HepG2 (cell line): ENCODE results near the gene KCND3. TPM values are rescaled to one million over a fixed set of nuclear protein-coding genes. Genes with fewer than 3 reads are reported as not detected.

Experiments
- CAMTA2 ChIP-seq: sonication (generic); formaldehyde crosslinking; IDR thresholded peaks from 2 replicates; pipeline ENCODE4 v1.4.0; 2020; ENCODE audit warnings: mild to moderate bottlenecking, missing genetic modification reagents, borderline replicate concordance
- DZIP1 ChIP-seq: sonication (generic); formaldehyde crosslinking; IDR thresholded peaks from 2 replicates; pipeline ENCODE4 v1.5.0; 2020; ENCODE audit warnings: mild to moderate bottlenecking, missing genetic modification reagents
- FOXO1 ChIP-seq: sonication (generic); formaldehyde crosslinking; IDR thresholded peaks from 2 replicates; pipeline ENCODE4 v1.4.0; 2020; ENCODE audit warnings: missing genetic modification reagents
- MTA1 ChIP-seq: sonication (generic); formaldehyde crosslinking; IDR thresholded peaks from 2 replicates; pipeline ENCODE4 v1.4.0; 2020; ENCODE audit warnings: missing genetic modification reagents, mild to moderate bottlenecking, borderline replicate concordance
- NFIC ChIP-seq: IDR thresholded peaks from 2 replicates; pipeline ENCODE4 v1.6.1; 2012; ENCODE audit warnings: mild to moderate bottlenecking, low read length, inconsistent platforms
- PATZ1 ChIP-seq: sonication (generic); formaldehyde crosslinking; IDR thresholded peaks from 2 replicates; pipeline ENCODE4 v1.4.0; 2020; ENCODE audit warnings: missing genetic modification reagents
- PAXIP1 ChIP-seq: sonication (generic); formaldehyde crosslinking; conservative IDR thresholded peaks from 2 replicates; pipeline ENCODE4 v1.4.0; 2020; ENCODE audit warnings: mild to moderate bottlenecking, missing genetic modification reagents, moderate library complexity
- PRPF4 ChIP-seq: fragments of 200-400 bp; formaldehyde crosslinking; IDR thresholded peaks from 2 replicates; pipeline ENCODE4 v1.6.1; 2016; ENCODE audit warnings: low read length, low read depth; ENCODE audit not compliant: poor library complexity, severe bottlenecking
- TMF1 ChIP-seq: sonication (generic); formaldehyde crosslinking; IDR thresholded peaks from 2 replicates; pipeline ENCODE4 v1.8.1; 2022; ENCODE audit warnings: low read depth, missing genetic modification reagents
- ZBTB7B ChIP-seq: sonication (generic); formaldehyde crosslinking; IDR thresholded peaks from 2 replicates; pipeline ENCODE4 v1.4.0; 2020; ENCODE audit warnings: missing genetic modification reagents
- ZNF362 ChIP-seq: sonication (generic); formaldehyde crosslinking; IDR thresholded peaks from 2 replicates; pipeline ENCODE4 v1.4.0; 2020; ENCODE audit warnings: missing genetic modification reagents, mild to moderate bottlenecking, borderline replicate concordance
- ZNF607 ChIP-seq: sonication (generic); formaldehyde crosslinking; IDR thresholded peaks from 2 replicates; pipeline ENCODE4 v1.5.1; 2020; ENCODE audit warnings: missing genetic modification reagents, mild to moderate bottlenecking, borderline replicate concordance
- ZNF644 ChIP-seq: IDR thresholded peaks from 2 replicates; pipeline ENCODE4 v1.6.1; 2016; ENCODE audit warnings: low read depth
- ZNF687 ChIP-seq: sonication (generic); formaldehyde crosslinking; IDR thresholded peaks from 2 replicates; pipeline ENCODE4 v1.5.1; 2020; ENCODE audit warnings: mild to moderate bottlenecking, missing genetic modification reagents, moderate library complexity
- ZNF766 ChIP-seq: sonication (generic); formaldehyde crosslinking; IDR thresholded peaks from 2 replicates; pipeline ENCODE4 v1.5.0; 2020; ENCODE audit warnings: missing genetic modification reagents, borderline replicate concordance
- ZSCAN31 ChIP-seq: sonication (generic); formaldehyde crosslinking; IDR thresholded peaks from 2 replicates; pipeline ENCODE4 v1.5.0; 2020; ENCODE audit warnings: low read depth, mild to moderate bottlenecking, missing genetic modification reagents
- polyA plus RNA-seq, 8 experiments: library from polyadenylated mRNA; depleted of rRNA in 3 of 8; stranded (reverse) in 7 of 8; unstranded in 1 of 8; fragments of >200 nt; fragmentation: Illumina TruSeq in 4 of 8; extraction: Trizol in 4 of 8; gene quantifications; 2 replicates each; pipeline versions ENCODE4 v1.2.1 to v1.2.3, GENCODE V29; 2011 to 2016; ENCODE audit warnings: low read depth in 4 of 8, missing spikeins in 1 of 8, mixed read lengths in 1 of 8; ENCODE audit not compliant: insufficient read depth in 1 of 8
- total RNA-seq, 5 experiments: library from RNA; depleted of rRNA; stranded (reverse); fragments of >200 nt; fragmentation: Illumina TruSeq; extraction: Trizol; gene quantifications; 2 replicates each; pipeline ENCODE4 v1.2.3, GENCODE V29; 2016; ENCODE audit warnings: low read depth in 1 of 5

KCND3 gene
- total and polyA plus RNA-seq, 2 of the 13 experiments (the other 11 are each of a cell fraction or from before 2014, with no cell fraction given): 0.04 TPM; not detected in 1

- no peak for TF ChIP-seq PRPF4
- 0 out of 2 replicates have a peak, but pooled peaks have one; percentile 28 for TF ChIP-seq NFIC
- no peak for TF ChIP-seq FOXO1 (CRISPR knock-in tag)
- TF ChIP-seq PATZ1 (CRISPR knock-in tag): 0 out of 2 replicates have a peak, but pooled peaks have one; percentile 57
- TF ChIP-seq ZNF362 (CRISPR knock-in tag): no peak
- TF ChIP-seq DZIP1 (CRISPR knock-in tag): no peak
- TF ChIP-seq MTA1 (CRISPR knock-in tag): no peak
- no peak for TF ChIP-seq TMF1 (CRISPR knock-in tag)
- no peak for TF ChIP-seq ZSCAN31 (CRISPR knock-in tag)
- TF ChIP-seq ZBTB7B: 0 out of 2 replicates have a peak, but pooled peaks have one; percentile 43
- no peak for TF ChIP-seq ZNF687
- TF ChIP-seq ZNF644 (CRISPR knock-in tag): peak; percentile 65
- TF ChIP-seq PAXIP1 (CRISPR knock-in tag): peak; percentile 58
- no peak for TF ChIP-seq ZNF607 (CRISPR knock-in tag)
- TF ChIP-seq CAMTA2: no peak
- no peak for TF ChIP-seq ZNF766 (CRISPR knock-in tag)
These were observed 12.6 kb downstream of the KCND3 start (continued) for GRCh38 chr1:111976842-111977241.
